Parathyroid adenoma (tissue), 2 donors: ENCODE results near the gene RNF167.

Experiments
- H2AFZ ChIP-seq: fragments of 300-600 bp; sonication (generic); one replicate; pipeline ENCODE4 v1.7.0; 2017; ENCODE audit warnings: antibody characterized with exemption, mild to moderate bottlenecking
- H3K27ac ChIP-seq: fragments of 300-600 bp; sonication (generic); one replicate; pipeline ENCODE4 v1.7.0; 2017
- H3K27me3 ChIP-seq: fragments of 300-600 bp; sonication (generic); one replicate; pipeline ENCODE4 v1.7.0; 2017; ENCODE audit warnings: low read length; ENCODE audit not compliant: control insufficient read depth, insufficient read depth
- H3K36me3 ChIP-seq: fragments of 300-600 bp; sonication (generic); one replicate; pipeline ENCODE4 v1.7.0; 2017; ENCODE audit warnings: low read length; ENCODE audit not compliant: control insufficient read depth, insufficient read depth
- H3K4me1 ChIP-seq: fragments of 300-600 bp; sonication (generic); one replicate; pipeline ENCODE4 v1.7.0; 2017; ENCODE audit warnings: control low read depth
- H3K4me2 ChIP-seq: fragments of 300-600 bp; sonication (generic); one replicate; pipeline ENCODE4 v1.7.0; 2017; ENCODE audit warnings: low read length
- H3K4me3 ChIP-seq: fragments of 300-600 bp; sonication (generic); one replicate; pipeline ENCODE4 v1.7.0; 2017; ENCODE audit warnings: low read depth, low read length
- H3K79me2 ChIP-seq: fragments of 300-600 bp; sonication (generic); one replicate; pipeline ENCODE4 v1.7.0; 2017; ENCODE audit warnings: control low read depth
- H3K9ac ChIP-seq: fragments of 300-600 bp; sonication (generic); one replicate; pipeline ENCODE4 v1.7.0; 2017; ENCODE audit warnings: mild to moderate bottlenecking
- H3K9me3 ChIP-seq: fragments of 300-600 bp; sonication (generic); one replicate; pipeline ENCODE4 v1.7.0; 2017; ENCODE audit warnings: low read length; ENCODE audit not compliant: control insufficient read depth
- TF ChIP-seq, protein P1 (sequence below): fragments of 300-600 bp; sonication (generic); IDR thresholded peaks from one replicate; pipeline ENCODE4 v1.7.0; 2017; ENCODE audit warnings: antibody characterized with exemption, mild to moderate bottlenecking
- donor health status: primary hyperparathyroidism.

Gene RNF167

DNA sequence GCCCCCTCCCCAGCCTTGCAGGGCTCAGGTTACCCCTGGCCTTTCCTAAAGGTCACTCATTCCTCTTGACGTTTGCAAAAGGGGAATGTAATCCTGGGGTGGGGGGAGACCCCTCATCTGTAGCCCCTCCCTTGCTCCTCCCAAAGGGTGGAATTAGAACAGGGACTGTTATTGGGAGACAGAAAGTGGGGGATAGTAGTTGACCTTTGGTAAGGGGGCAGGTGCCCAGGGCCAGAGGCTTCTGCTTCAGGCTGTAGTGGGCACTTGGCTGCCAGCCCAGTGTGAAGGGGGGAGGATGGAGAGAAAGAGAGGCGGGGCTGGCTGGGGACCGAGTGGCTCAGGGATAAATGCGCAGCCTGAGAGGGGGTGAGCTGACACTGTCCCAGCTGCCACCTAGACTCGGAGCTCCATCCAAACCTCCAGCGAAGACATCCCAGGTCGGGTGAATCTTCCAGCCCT, 10.7 kb downstream of the RNF167 start, which contains the start of gene ENO3:
Gene ENO3, plus strand, starts transcription at position 374 of the 459 bp plus-strand sequence. CDS start 711 bp downstream, outside the sequence.
- H3K79me2 ChIP-seq, result peaks cover 4% of the 10 kb centered on the region
- H3K27me3 ChIP-seq, result no peaks in the 10 kb centered on the region
- no peaks in the 10 kb centered on the region for H3K9me3 ChIP-seq
- H3K4me2 ChIP-seq, result peak within 1 kb of the TSS; percentile 79
- TF ChIP-seq, protein P1, sequence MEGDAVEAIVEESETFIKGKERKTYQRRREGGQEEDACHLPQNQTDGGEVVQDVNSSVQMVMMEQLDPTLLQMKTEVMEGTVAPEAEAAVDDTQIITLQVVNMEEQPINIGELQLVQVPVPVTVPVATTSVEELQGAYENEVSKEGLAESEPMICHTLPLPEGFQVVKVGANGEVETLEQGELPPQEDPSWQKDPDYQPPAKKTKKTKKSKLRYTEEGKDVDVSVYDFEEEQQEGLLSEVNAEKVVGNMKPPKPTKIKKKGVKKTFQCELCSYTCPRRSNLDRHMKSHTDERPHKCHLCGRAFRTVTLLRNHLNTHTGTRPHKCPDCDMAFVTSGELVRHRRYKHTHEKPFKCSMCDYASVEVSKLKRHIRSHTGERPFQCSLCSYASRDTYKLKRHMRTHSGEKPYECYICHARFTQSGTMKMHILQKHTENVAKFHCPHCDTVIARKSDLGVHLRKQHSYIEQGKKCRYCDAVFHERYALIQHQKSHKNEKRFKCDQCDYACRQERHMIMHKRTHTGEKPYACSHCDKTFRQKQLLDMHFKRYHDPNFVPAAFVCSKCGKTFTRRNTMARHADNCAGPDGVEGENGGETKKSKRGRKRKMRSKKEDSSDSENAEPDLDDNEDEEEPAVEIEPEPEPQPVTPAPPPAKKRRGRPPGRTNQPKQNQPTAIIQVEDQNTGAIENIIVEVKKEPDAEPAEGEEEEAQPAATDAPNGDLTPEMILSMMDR, result no peak
- H3K4me1 ChIP-seq, result peaks cover 6% of the 10 kb centered on the region
- peak within 1 kb of the TSS; percentile 50 for H3K4me3 ChIP-seq
- no peaks in the 10 kb centered on the region for H3K36me3 ChIP-seq
- peak within 1 kb of the TSS; percentile 51 for H3K27ac ChIP-seq
- peak within 1 kb of the TSS; percentile 79 for H2AFZ ChIP-seq
- no peak within 1 kb of the TSS for H3K9ac ChIP-seq

DNA sequence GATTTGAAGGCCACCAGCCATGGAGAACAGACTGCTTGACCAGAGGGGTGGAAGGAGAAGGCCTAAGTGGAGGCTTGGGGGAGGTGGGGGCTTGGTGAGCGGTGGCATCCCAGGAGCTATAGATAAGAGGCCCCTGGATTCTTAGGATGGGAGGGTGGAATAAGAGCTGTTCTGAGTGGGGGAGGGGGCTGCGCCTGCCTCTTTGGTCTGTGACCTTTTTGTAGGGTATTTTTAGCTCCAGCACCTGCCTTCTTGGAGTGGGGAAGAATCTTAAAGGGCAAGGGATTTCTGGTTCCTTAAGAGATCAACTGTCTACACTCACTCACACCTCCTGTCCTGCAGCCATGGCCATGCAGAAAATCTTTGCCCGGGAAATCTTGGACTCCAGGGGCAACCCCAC, 11.4 kb downstream of the RNF167 start:
- TF ChIP-seq, protein P1, result no peak
- Histone ChIP-seq H3K4me3 (no peak overlapping the region), H3K27me3 (no peaks in the 10 kb centered on the region), H3K4me2 (no peak overlapping the region), H3K9ac (no peak overlapping the region), H3K79me2 (peaks cover 4% of the 10 kb centered on the region), H3K4me1 (peaks cover 12% of the 10 kb centered on the region), H2AFZ (no peak overlapping the region), H3K9me3 (no peaks in the 10 kb centered on the region), H3K36me3 (no peaks in the 10 kb centered on the region), H3K27ac (no peak overlapping the region)

- Histone ChIP-seq H3K9me3 (no peaks in the 10 kb centered on the region), H2AFZ (no peak overlapping the region), H3K27me3 (no peaks in the 10 kb centered on the region), H3K4me3 (no peak overlapping the region), H3K27ac (no peak overlapping the region), H3K4me1 (peaks cover 12% of the 10 kb centered on the region), H3K79me2 (no peaks in the 10 kb centered on the region), H3K9ac (no peak overlapping the region), H3K36me3 (no peaks in the 10 kb centered on the region), H3K4me2 (no peak overlapping the region)
- TF ChIP-seq, protein P1, result no peak
Measured at GRCh38 chr17:4953451-4953961, 13.4 kb downstream of the RNF167 start.

- H3K4me1 ChIP-seq, result peaks cover 12% of the 10 kb centered on the region
- no peak overlapping the region for H3K4me3 ChIP-seq
- H3K9me3 ChIP-seq, result no peaks in the 10 kb centered on the region
- H3K36me3 ChIP-seq, result no peaks in the 10 kb centered on the region
- H3K4me2 ChIP-seq, result no peak overlapping the region
- H2AFZ ChIP-seq, result no peak overlapping the region
- no peak overlapping the region for H3K9ac ChIP-seq
- H3K27me3 ChIP-seq, result no peaks in the 10 kb centered on the region
- no peaks in the 10 kb centered on the region for H3K79me2 ChIP-seq
- H3K27ac ChIP-seq, result no peak overlapping the region
- TF ChIP-seq, protein P1, result no peak
Measured at GRCh38 chr17:4955091-4955490, 15.0 kb downstream of the RNF167 start.

GRCh38 chr17:4956493-4957061, 16.5 kb downstream of the RNF167 start:
- Histone ChIP-seq H3K9ac (no peak overlapping the region), H3K9me3 (no peaks in the 10 kb centered on the region), H3K4me3 (no peak overlapping the region), H3K27me3 (no peaks in the 10 kb centered on the region), H3K79me2 (peaks cover 5% of the 10 kb centered on the region), H3K36me3 (no peaks in the 10 kb centered on the region), H3K4me1 (peaks cover 6% of the 10 kb centered on the region), H3K4me2 (no peak overlapping the region), H3K27ac (no peak overlapping the region), H2AFZ (no peak overlapping the region)
- TF ChIP-seq, protein P1, result no peak
